ENCODE data around the gene FBXO30.

DNA sequence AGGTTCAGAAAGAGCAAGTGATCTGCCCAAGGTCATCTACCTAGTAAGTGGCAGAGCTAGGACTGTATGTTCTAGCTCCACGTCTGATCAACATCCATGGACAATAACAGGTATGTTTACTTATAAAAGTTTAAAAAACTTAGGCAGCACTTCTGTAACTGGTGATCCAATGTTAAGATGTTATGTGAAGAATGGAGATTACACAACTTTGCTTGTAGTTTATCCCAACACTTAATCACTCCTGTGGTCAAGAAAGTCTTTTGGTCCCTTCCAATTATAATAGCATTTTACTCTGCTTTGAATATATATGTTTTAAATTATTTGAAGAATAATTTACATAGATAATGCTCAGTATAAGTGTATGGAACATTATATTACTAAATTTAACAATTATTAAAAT lies 4.8 kb downstream of the FBXO30 start:
- TF ChIP-seq, protein P1, sequence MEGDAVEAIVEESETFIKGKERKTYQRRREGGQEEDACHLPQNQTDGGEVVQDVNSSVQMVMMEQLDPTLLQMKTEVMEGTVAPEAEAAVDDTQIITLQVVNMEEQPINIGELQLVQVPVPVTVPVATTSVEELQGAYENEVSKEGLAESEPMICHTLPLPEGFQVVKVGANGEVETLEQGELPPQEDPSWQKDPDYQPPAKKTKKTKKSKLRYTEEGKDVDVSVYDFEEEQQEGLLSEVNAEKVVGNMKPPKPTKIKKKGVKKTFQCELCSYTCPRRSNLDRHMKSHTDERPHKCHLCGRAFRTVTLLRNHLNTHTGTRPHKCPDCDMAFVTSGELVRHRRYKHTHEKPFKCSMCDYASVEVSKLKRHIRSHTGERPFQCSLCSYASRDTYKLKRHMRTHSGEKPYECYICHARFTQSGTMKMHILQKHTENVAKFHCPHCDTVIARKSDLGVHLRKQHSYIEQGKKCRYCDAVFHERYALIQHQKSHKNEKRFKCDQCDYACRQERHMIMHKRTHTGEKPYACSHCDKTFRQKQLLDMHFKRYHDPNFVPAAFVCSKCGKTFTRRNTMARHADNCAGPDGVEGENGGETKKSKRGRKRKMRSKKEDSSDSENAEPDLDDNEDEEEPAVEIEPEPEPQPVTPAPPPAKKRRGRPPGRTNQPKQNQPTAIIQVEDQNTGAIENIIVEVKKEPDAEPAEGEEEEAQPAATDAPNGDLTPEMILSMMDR (IDR thresholded peaks at IDR 0.05; ENCODE audit: low read length), result no peak
- TF ChIP-seq EZH2phosphoT487 (IDR thresholded peaks at IDR 0.05; ENCODE audit: low read length), result no peak
